ENCODE measurements around the gene C1orf56.

DNA sequence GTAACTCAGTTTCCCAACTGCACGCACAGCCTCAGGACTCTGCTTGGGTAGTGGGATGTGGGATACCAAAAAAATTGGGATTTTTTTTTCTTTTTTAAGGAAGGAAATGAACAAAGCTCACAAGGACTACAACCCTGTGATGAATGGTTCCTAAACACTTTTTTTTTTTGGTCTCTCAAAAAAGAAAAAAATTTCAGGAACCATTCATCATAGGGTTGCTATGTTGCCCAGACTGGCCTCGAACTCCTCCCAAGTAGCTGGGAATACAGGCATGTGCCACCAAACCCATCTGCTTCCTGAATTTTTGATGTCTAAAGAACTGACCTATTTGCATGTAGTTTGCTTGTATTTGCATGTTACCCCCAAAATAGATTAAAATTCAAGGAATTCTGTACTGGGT is 47.6 kb upstream of the C1orf56 start:
- no peak for TF ChIP-seq EP300 (IDR thresholded peaks at IDR 0.05)
- TF ChIP-seq, protein P1, sequence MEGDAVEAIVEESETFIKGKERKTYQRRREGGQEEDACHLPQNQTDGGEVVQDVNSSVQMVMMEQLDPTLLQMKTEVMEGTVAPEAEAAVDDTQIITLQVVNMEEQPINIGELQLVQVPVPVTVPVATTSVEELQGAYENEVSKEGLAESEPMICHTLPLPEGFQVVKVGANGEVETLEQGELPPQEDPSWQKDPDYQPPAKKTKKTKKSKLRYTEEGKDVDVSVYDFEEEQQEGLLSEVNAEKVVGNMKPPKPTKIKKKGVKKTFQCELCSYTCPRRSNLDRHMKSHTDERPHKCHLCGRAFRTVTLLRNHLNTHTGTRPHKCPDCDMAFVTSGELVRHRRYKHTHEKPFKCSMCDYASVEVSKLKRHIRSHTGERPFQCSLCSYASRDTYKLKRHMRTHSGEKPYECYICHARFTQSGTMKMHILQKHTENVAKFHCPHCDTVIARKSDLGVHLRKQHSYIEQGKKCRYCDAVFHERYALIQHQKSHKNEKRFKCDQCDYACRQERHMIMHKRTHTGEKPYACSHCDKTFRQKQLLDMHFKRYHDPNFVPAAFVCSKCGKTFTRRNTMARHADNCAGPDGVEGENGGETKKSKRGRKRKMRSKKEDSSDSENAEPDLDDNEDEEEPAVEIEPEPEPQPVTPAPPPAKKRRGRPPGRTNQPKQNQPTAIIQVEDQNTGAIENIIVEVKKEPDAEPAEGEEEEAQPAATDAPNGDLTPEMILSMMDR (IDR thresholded peaks at IDR 0.05): no peak
